Endothelial cell (in vitro differentiated cells): ENCODE data around the gene PLCB1. TPM values are rescaled to one million over a fixed set of nuclear protein-coding genes. Genes with fewer than 3 reads are reported as not detected.

Experiments
- DNase-seq: peaks from one replicate; pipeline ENCODE4 v3.0.0; 2021; ENCODE audit warnings: low spot score
- H3K27ac Mint-ChIP-seq: one replicate; pipeline ENCODE4 v1.8.0; 2021; ENCODE audit warnings: mixed read lengths, inconsistent platforms; ENCODE audit not compliant: unreplicated experiment
- H3K27me3 Mint-ChIP-seq: one replicate; pipeline ENCODE4 v1.8.0; 2021; ENCODE audit warnings: mild to moderate bottlenecking, moderate library complexity, mixed read lengths, inconsistent platforms; ENCODE audit not compliant: unreplicated experiment
- H3K36me3 Mint-ChIP-seq: one replicate; pipeline ENCODE4 v1.8.0; 2021; ENCODE audit warnings: mild to moderate bottlenecking, low read depth, mixed read lengths, inconsistent platforms; ENCODE audit not compliant: unreplicated experiment
- H3K4me1 Mint-ChIP-seq: one replicate; pipeline ENCODE4 v1.8.0; 2021; ENCODE audit warnings: mild to moderate bottlenecking, mixed read lengths, inconsistent platforms; ENCODE audit not compliant: unreplicated experiment
- H3K4me3 Mint-ChIP-seq: one replicate; pipeline ENCODE4 v1.8.0; 2021; ENCODE audit warnings: mild to moderate bottlenecking, mixed read lengths, inconsistent platforms; ENCODE audit not compliant: unreplicated experiment
- H3K9me3 Mint-ChIP-seq: one replicate; pipeline ENCODE4 v1.8.0; 2021; ENCODE audit warnings: mixed read lengths, inconsistent platforms; ENCODE audit not compliant: unreplicated experiment
- total RNA-seq: library from RNA; stranded (reverse); fragmentation: NEBNext Ultra II Directional; extraction: Animal tissue kit (Norgen Biotek cat#: 25700); gene quantifications from one replicate; pipeline ENCODE4 v1.2.1, GENCODE V29; 2021; ENCODE audit not compliant: unreplicated experiment
- TF ChIP-seq, protein P1 (sequence below): fragments of 200-600 bp; sonication (generic); IDR thresholded peaks from one replicate; pipeline ENCODE4 v1.5.0; 2021; ENCODE audit warnings: antibody characterized with exemption; ENCODE audit not compliant: unreplicated experiment

PLCB1 gene
- total RNA-seq, 1 donor from 2014 or later: 8.1 TPM

GRCh38 chr20:8427419-8428040 is 295.5 kb downstream of the PLCB1 start:
- Mint-ChIP-seq H3K36me3 (no peaks in the 10 kb centered on the region), H3K4me3 (no peak overlapping the region), H3K9me3 (no peaks in the 10 kb centered on the region), H3K4me1 (no peaks in the 10 kb centered on the region), H3K27ac (no peak overlapping the region), H3K27me3 (no peaks in the 10 kb centered on the region)
- TF ChIP-seq, protein P1, sequence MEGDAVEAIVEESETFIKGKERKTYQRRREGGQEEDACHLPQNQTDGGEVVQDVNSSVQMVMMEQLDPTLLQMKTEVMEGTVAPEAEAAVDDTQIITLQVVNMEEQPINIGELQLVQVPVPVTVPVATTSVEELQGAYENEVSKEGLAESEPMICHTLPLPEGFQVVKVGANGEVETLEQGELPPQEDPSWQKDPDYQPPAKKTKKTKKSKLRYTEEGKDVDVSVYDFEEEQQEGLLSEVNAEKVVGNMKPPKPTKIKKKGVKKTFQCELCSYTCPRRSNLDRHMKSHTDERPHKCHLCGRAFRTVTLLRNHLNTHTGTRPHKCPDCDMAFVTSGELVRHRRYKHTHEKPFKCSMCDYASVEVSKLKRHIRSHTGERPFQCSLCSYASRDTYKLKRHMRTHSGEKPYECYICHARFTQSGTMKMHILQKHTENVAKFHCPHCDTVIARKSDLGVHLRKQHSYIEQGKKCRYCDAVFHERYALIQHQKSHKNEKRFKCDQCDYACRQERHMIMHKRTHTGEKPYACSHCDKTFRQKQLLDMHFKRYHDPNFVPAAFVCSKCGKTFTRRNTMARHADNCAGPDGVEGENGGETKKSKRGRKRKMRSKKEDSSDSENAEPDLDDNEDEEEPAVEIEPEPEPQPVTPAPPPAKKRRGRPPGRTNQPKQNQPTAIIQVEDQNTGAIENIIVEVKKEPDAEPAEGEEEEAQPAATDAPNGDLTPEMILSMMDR: no peak
- DNase-seq: no peak

DNA sequence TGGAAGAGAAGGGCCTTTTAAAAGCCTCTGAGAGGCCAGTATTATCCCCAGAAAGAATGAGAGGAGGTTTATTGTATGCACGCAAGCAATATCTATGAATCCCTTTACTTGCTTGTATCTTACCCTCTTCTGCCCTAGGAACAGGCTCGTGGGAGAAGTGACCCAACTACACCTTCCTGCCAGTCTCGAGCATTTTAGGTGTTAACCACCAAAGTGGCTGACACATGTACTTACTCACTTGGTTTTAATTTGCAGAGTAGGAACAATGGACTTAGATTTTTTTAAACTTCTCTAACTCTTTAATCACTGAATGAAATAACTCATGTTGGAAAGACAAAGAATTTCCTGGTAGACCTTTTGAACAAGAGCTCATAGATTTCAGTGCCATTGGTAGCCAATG is 296.9 kb downstream of the PLCB1 start:
- Mint-ChIP-seq H3K27ac (no peak overlapping the region), H3K4me1 (peaks cover 5% of the 10 kb centered on the region), H3K4me3 (no peak overlapping the region), H3K9me3 (no peaks in the 10 kb centered on the region), H3K27me3 (no peaks in the 10 kb centered on the region), H3K36me3 (no peaks in the 10 kb centered on the region)
- DNase-seq: no peak
- TF ChIP-seq, protein P1: no peak

GRCh38 chr20:8431538-8432434 is 299.7 kb downstream of the PLCB1 start:
- DNase-seq: no peak
- H3K27me3 Mint-ChIP-seq: no peaks in the 10 kb centered on the region
- no peaks in the 10 kb centered on the region for H3K9me3 Mint-ChIP-seq
- no peak overlapping the region for H3K4me3 Mint-ChIP-seq
- no peak overlapping the region for H3K27ac Mint-ChIP-seq
- H3K4me1 Mint-ChIP-seq: peaks cover 5% of the 10 kb centered on the region
- TF ChIP-seq, protein P1: no peak
- no peaks in the 10 kb centered on the region for H3K36me3 Mint-ChIP-seq

DNA sequence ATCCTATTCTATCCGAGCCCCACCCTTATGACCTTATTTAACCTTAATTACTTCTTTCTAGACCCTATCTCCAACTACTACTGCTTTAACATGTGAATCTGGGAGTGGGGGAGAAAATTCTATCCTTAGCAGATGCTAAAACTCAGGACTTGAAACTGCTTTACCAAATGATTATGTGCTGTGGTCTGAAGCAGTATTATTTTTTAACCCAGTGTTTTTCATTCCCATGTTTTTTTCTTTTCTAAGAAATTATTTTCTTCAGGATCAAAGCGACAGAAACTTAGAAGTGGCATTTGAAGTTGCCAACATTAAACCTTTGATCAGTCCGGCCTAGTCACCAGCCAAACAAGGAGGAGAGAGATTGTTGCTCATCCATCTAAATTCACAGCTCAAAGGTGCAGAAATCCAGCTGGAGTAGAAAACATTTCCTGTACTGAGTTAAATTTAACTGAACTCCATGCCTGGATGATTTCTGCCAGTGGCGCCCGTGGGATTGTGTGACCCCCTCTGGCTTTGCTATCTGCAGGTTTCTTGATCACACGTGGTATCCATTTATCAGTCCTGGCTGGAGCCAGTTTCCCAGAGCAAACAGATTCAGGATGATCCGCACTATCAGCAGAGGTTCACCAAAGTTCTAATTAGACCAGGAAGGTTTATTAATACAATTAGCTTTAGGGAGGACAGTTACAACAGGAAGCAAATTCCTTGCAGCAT is 300.5 kb downstream of the PLCB1 start:
- no peak for DNase-seq
- peaks cover 5% of the 10 kb centered on the region for H3K4me1 Mint-ChIP-seq
- H3K4me3 Mint-ChIP-seq: no peak overlapping the region
- TF ChIP-seq, protein P1: no peak
- H3K36me3 Mint-ChIP-seq: no peaks in the 10 kb centered on the region
- H3K27me3 Mint-ChIP-seq: no peaks in the 10 kb centered on the region
- no peak overlapping the region for H3K27ac Mint-ChIP-seq
- H3K9me3 Mint-ChIP-seq: no peaks in the 10 kb centered on the region
